HG03175 (cell line): ENCODE data around the gene NUP210.

Experiments
- ATAC-seq: cut with Tn5 transposase; IDR thresholded peaks from one replicate; pipeline ENCODE4 v1.9.1; 2021; ENCODE audit warnings: mild to moderate bottlenecking, moderate library complexity; ENCODE audit not compliant: unreplicated experiment

NUP210 gene

GRCh38 chr3:13353506-13353905 lies 66.6 kb downstream of the NUP210 start:
- ATAC-seq: no peak

GRCh38 chr3:13352621-13353131 lies 67.4 kb downstream of the NUP210 start:
- no peak for ATAC-seq

- no peak for ATAC-seq
Measured at GRCh38 chr3:13349823-13350222, 70.3 kb downstream of the NUP210 start.

- ATAC-seq: no peak
Measured at GRCh38 chr3:13348661-13349396, 71.3 kb downstream of the NUP210 start.

GRCh38 chr3:13348100-13348499 lies 72.0 kb downstream of the NUP210 start:
- ATAC-seq: no peak

GRCh38 chr3:13347390-13347950 lies 72.7 kb downstream of the NUP210 start:
- no peak for ATAC-seq

- no peak for ATAC-seq
Measured at GRCh38 chr3:13346481-13347389, 73.4 kb downstream of the NUP210 start.

- no peak for ATAC-seq
Measured at GRCh38 chr3:13345772-13346171, 74.3 kb downstream of the NUP210 start.

GRCh38 chr3:13345284-13345683 lies 74.8 kb downstream of the NUP210 start:
- no peak for ATAC-seq

DNA sequence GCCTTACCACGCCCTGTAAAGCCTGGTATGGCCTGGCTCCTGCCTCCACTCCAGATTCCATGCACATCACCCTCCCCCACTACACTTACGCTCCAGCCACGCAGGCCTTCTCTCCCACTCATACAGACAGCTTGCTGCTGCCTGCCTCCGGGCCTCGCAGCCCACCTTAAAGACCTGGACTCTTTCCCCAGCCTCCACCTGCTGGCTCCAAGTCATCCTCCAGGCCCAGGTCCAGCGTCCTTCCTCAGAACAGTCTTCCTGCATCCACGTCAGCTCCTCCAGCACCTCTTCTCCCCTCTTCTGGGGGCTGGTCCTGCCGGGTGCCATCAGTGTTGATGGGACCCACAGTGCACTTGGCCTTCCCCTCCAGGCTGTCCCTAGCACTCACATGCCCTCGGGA lies 75.5 kb downstream of the NUP210 start:
- ATAC-seq: no peak

GRCh38 chr3:13343601-13344000 lies 76.5 kb downstream of the NUP210 start:
- no peak for ATAC-seq

GRCh38 chr3:13341229-13341905 lies 78.8 kb downstream of the NUP210 start:
- no peak for ATAC-seq

- ATAC-seq: no peak
Measured at GRCh38 chr3:13339833-13340232, 80.3 kb downstream of the NUP210 start.

- ATAC-seq: no peak
Measured at GRCh38 chr3:13338996-13339395, 81.1 kb downstream of the NUP210 start.

DNA sequence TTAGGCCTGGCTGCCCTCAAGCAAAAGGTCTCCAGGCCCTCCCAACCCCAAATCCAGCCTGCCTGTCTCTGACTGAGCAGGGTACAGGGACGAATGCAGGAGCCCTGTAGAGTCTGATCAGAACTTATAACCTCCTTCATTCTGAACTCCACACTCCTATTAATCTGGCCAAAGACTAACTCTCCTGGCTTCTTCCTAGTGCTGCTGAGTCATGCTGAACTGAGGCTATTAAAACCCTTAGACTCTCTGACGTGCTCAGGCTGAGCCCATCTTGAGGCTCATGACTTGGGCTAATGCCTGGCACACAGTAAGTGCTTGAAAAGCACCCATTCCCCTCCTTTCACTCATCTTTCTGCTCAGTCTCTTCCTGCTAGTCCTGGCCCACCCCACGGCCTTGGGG lies 81.9 kb downstream of the NUP210 start:
- no peak for ATAC-seq

DNA sequence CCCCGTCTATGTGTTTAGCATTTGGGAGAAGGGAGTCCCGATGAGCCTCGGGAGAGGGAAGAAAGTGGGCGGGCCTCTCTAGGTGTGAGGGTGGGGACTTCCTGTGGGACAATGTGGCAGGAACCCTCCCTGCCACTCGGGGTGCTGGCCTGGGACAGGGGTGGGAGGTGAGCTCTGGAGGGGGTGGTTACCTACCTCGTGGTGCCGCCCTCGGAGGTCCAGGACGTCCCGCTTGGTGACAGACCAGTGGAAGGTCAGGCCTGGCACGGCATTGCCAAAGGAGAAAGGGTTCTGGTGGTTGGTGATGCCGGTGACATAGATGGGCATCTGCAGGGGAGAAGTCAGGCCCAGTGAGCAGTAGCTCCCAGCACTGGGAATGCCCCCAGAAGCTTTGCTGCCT lies 83.5 kb downstream of the NUP210 start:
- no peak for ATAC-seq

DNA sequence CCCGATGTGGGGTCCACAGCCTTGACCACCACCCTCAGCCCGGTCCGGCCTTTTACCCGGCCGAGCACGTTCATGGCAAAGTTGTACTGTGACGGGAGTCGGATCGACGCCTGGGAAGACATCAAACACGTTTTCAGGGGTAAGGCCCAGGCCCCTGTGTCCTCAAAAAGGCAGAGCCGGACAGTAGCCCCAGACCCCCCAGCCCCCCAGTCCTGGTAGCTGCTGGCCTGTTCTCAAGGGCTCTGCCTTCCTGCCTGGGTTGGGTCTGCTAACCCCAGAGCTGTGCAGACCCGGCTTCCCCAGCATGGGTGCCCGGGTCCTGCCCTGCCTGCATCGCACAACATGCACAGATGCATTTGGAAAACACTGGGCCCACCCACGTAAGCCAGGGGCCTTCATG lies 84.6 kb downstream of the NUP210 start:
- no peak for ATAC-seq

- ATAC-seq: no peak
Measured at GRCh38 chr3:13335059-13335458, 85.1 kb downstream of the NUP210 start.

DNA sequence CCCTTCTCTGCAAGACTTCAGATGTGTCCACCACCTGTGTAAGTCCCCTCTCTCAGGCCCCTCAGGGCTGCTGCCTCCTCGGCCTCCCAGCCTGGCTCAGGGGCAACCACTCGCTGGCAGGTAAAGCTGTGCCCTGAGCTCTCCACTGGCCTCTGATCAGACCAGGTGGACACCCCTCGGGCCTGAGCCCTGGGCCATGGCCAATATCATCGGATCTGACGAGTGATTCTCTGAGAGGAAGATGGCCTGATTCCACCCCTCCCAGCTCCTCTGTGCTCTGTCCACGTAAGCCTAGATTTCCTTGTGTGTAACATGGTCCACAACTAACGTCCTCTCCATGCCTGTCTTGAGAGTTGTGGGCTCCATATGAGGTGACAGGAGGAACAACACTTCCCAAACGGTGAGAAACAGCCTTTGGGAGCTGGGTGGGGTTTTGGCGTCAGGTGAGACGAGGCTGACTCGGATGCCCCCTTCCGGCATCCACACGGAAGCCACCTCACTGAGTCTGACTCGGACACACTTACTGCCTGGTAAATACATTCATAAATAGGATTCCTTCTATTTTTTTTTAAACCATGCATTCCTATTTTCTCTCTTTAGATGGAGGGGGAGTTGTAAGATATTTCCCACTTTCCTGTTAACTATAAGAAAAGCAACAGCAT lies 86.8 kb downstream of the NUP210 start:
- no peak for ATAC-seq

- ATAC-seq: no peak
Measured at GRCh38 chr3:13332740-13333139, 87.4 kb downstream of the NUP210 start.
